Stimulated activated CD4-positive, alpha-beta T cell treated with anti-CD3 and anti-CD28 coated beads, Interleukin-1b, Interleukin-23, amount 100 ng/mL, for 4 hours (primary cell): ENCODE measurements around the gene THSD4.
"Not testable (repeated sequence)": the region's sequence is repeated elsewhere in the genome, so short reads cannot be mapped to it uniquely, and the experiment has no call there.

Source experiments
- DNase-seq, 2 donors: peaks; one replicate each; pipeline ENCODE4 v3.0.0-alpha.2; 2020; ENCODE audit warnings: low read depth in 2 of 2

The THSD4 gene

GRCh38 chr15:71187526-71187925 is 72.3 kb downstream of the THSD4 start:
- no peak for DNase-seq

- DNase-seq = no peak
These were observed 74.4 kb downstream of the THSD4 start for GRCh38 chr15:71189718-71190117.

- DNase-seq = no peak
These were observed 76.0 kb downstream of the THSD4 start for GRCh38 chr15:71191296-71191695.

- DNase-seq = no peak
These were observed 77.5 kb downstream of the THSD4 start for GRCh38 chr15:71192816-71193215.

GRCh38 chr15:71194286-71194685 is 79.0 kb downstream of the THSD4 start:
- no peak for DNase-seq

- DNase-seq = no peak
These were observed 80.0 kb downstream of the THSD4 start for GRCh38 chr15:71195242-71195641.

- DNase-seq = no peak
These were observed 82.3 kb downstream of the THSD4 start for GRCh38 chr15:71197620-71198019.

GRCh38 chr15:71198846-71199245 is 83.6 kb downstream of the THSD4 start:
- no peak for DNase-seq

GRCh38 chr15:71199384-71200351 is 84.4 kb downstream of the THSD4 start:
- no peak for DNase-seq

GRCh38 chr15:71201477-71201876 is 86.2 kb downstream of the THSD4 start:
- no peak for DNase-seq

GRCh38 chr15:71202712-71203111 is 87.4 kb downstream of the THSD4 start:
- DNase-seq = no peak

GRCh38 chr15:71203586-71204474 is 88.6 kb downstream of the THSD4 start:
- no peak for DNase-seq

GRCh38 chr15:71207141-71207540 is 91.9 kb downstream of the THSD4 start:
- no peak for DNase-seq

GRCh38 chr15:71212146-71212545 is 96.9 kb downstream of the THSD4 start:
- DNase-seq = no peak

- DNase-seq = not testable (repeated sequence)
These were observed 98.7 kb downstream of the THSD4 start for GRCh38 chr15:71213943-71214342.

GRCh38 chr15:71215126-71215894 is 100.0 kb downstream of the THSD4 start:
- no peak for DNase-seq

GRCh38 chr15:71218272-71218805 is 103.1 kb downstream of the THSD4 start:
- DNase-seq = no peak

GRCh38 chr15:71219101-71219500 is 103.8 kb downstream of the THSD4 start:
- no peak for DNase-seq

- no peak for DNase-seq
These were observed 104.4 kb downstream of the THSD4 start for GRCh38 chr15:71219645-71220044.

- DNase-seq = no peak
These were observed 105.6 kb downstream of the THSD4 start for GRCh38 chr15:71220828-71221227.

- no peak for DNase-seq
These were observed 106.1 kb downstream of the THSD4 start for GRCh38 chr15:71221417-71221816.
